HG02870 (cell line): Measurements from ENCODE around the gene AVL9.
"Not testable (repeated sequence)": the region's sequence is repeated elsewhere in the genome, so short reads cannot be mapped to it uniquely, and the experiment has no call there.

Experiments used
- ATAC-seq: cut with Tn5 transposase; IDR thresholded peaks from one replicate; pipeline ENCODE4 v1.9.1; 2021; ENCODE audit warnings: mild to moderate bottlenecking, moderate library complexity; ENCODE audit not compliant: unreplicated experiment

Gene AVL9

DNA sequence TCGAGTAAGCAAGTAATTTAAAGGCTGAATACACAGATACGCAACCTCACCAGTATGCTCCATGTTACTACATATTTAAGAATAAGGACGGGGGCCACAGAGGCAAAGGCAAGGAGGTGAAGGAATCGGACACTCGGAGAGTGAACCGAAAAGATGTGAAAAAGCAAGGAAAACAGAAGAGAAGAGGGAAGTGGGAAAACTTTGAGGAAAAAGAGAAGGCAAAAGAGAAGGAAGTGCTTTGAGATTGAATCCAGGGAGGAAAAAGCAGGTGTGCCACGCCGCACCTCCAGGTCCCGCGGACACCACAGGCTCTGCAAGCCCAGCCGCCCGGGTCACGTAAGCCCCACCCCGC lies 367 bp upstream of the AVL9 start:
- ATAC-seq = no peak

- no peak for ATAC-seq
Observed at GRCh38 chr7:32496052-32496813, 944 bp downstream of the AVL9 start.

GRCh38 chr7:32499755-32500154 lies 4.5 kb downstream of the AVL9 start:
- ATAC-seq = not testable (repeated sequence)

DNA sequence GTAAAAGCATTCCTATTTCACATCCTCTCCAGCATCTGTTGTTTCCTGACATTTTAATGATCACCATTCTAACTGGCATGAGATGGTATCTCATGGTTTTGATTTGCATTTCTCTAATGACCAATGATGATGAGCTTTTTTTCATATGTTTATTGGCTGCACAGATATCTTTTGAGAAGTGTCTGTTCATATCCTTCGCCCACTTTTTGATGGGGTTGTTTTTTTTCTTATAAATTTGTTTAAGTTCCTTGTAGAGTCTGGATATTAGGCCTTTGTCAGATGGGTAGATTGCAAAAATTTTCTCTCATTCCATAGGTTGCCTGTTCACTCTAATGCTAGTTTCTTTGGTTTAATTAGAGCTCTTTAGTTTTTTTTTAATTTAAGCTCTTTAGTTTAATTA lies 4.9 kb downstream of the AVL9 start:
- not testable (repeated sequence) for ATAC-seq

DNA sequence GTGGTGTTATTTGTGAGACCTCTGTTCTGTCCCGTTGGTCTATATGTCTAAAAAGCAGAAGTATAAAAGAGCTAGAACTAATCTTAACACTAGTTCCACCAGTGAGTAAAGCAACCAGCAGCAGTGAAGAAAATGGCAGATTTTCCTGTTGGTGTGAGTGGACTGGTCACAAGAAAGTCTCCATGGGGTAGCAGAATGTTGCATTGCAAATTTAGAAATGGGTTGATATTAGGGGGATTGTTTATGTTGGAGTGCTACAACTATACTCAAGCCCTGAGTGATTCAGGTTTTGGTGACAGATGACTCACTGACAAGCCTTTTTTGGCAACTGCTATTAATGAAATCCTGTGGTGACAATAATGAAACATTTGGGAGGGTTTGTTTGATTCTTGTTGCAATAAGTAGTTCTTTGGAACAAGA lies 5.6 kb downstream of the AVL9 start:
- ATAC-seq = peak; percentile 69

- ATAC-seq = no peak
Observed at GRCh38 chr7:32501522-32501921, 6.2 kb downstream of the AVL9 start.

GRCh38 chr7:32502728-32503127 lies 7.4 kb downstream of the AVL9 start:
- no peak for ATAC-seq

- peak; percentile 81 for ATAC-seq
Observed at GRCh38 chr7:32506266-32507054, 11.2 kb downstream of the AVL9 start.

DNA sequence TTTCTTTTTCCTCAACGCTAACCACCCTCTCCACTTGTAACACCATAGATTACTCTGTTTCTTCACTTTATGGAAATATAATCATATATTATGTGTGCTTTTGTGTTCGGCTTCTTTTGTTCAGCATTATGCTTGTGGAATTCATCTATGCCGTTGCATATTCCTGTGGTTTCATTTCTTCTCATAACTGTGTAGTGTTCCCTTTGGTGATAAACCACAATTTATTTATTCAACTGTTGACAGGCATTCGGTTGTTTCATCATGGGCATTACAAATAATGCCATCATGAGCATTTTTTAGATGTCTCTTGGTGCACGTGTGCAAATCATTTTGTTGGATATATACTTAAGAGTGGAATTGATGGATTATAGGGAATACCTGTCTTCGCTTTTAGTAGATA lies 12.1 kb downstream of the AVL9 start:
- no peak for ATAC-seq

- ATAC-seq = no peak
Observed at GRCh38 chr7:32511791-32512190, 16.5 kb downstream of the AVL9 start.

GRCh38 chr7:32513210-32513609 lies 17.9 kb downstream of the AVL9 start:
- no peak for ATAC-seq

DNA sequence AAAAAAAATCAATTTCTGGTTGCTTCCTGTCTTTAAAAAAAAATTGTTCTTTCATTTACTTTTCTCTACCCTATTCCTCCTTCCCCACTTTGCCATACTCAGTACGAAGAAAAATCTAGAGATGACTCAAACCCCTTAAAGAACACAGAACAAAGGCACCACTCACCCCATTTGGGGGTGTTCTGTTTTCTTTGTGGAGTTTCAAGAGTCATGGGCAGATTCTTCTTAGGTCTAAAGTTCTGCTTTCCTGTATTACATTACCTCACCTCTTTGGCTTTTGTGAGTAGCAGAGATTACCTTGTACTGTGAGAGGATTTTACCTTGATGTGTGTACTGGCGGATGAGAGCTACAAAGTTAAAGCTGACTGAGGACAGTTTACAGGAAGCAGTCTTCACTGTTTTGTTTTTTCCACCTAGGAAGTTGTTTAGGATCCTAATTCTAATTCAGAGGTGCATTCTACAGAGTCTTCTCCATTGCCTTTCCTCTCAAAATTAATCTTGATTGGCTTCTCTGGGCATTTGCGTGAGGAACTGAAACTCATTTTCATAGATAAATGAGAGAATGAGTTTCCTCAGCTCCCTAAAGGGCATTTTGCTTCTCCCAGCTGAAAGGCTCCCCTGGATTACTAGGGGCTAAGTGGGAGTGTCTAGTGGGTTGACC lies 20.7 kb downstream of the AVL9 start:
- peak; percentile 91 for ATAC-seq

DNA sequence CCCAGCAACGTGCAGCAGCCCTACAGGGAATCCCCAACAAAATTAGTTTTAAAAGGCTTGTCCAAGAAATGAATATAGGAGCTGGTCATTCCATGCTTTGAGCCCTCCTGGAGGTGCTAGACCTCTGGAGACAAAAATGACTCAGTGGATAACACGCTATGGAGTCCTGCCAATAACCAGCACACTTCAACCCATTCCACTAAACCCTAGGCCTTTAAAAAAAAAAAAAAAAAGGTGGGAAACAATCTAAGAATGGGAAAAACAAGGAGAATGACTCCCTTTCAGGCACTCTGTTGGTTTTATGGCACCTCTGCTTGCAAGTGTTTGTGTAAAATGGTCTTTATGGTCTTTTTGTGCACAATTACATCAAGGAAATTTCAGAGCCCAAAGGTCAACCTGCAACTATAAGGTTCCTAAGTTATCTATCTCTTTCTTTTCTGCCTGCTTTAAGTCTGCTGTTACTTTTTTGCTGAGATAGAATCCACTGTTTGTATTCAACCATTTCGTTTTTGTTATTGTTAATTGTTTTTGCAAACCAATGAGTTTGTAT lies 21.3 kb downstream of the AVL9 start:
- ATAC-seq = no peak

DNA sequence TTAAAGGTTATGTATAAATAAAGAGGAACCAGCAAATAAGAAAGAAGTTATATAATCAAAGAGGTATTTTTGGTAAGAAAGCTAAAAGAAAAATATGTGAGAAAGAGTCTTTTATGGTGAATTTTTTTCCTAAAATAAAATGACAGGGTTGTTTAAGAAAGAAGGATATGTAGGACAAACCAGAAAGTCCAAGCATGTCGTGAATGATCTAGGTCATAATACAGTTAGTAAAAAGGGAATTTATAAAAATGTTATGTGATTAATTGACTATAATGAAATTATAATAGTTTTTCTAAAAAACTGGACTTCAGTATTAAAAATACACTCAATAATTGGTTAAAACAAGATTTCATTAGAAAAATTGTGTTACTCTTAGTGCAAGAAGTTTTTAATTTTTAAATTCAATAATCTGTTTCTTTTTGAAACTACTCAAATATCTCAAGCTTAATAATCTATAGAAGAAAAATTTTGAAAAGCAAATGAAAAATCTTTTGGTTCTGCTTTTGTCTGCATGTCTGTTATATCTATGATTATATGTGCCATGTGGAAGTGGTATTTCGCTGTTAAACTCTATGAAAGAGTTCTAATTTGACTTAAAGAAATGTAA lies 23.3 kb downstream of the AVL9 start:
- no peak for ATAC-seq

GRCh38 chr7:32519763-32520162 lies 24.5 kb downstream of the AVL9 start:
- no peak for ATAC-seq

DNA sequence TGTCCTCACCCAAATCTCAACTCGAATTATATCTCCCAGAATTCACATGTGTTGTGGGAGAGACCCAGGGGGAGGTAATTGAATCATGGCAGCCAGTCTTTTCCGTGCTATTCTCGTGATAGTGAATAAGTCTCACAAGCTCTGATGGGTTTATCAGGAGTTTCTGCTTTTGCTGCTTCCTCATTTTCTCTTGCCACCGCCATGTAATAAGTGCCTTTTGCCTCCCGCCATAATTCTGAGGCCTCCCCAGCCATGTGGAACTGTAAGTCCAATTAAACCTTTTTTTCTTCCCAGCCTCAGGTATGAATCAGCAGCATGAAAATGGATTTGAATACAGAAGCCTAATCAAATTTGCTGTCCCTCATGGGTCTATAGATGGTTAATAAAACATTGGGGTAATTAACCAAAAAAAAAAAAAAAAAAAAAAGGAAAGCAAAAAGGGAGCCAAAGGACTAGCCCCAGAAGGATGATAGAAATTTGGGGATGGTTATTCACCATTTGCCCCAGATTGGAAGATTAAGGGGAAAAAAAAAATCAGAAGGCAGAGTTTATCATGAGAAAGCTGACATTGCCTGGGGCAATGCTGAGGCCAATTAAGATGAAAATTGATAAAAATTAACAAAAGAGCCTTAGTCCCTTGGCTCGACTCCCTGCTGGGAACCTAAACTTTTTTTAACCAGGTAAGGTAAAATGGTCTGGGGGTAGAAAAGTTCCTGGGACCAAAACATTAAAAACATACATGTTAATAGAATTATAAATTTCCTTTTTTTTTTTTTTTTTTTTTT lies 27.6 kb downstream of the AVL9 start:
- ATAC-seq = no peak

- no peak for ATAC-seq
Observed at GRCh38 chr7:32524631-32525030, 29.3 kb downstream of the AVL9 start.

DNA sequence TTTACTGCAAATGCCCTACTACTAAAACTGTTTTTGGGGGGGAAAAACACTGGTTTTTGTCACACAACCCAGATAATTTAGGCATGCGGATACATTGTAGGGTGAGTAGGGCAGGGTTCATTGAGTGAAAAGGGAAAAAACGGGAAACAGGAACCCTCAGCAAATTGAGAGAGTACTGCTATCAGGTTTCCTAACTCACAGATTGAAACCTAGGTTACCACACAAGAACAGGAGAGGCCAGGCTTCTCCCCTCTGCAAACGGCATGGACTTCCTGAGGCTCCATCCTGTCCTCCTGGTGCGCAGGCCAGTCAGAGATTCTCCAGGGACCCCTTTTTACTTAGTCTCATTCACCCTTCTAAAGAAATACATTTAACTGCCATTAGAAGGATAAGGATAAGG lies 30.6 kb downstream of the AVL9 start:
- ATAC-seq = no peak

- ATAC-seq = no peak
Observed at GRCh38 chr7:32531402-32531801, 36.1 kb downstream of the AVL9 start.

GRCh38 chr7:32532086-32532485 lies 36.8 kb downstream of the AVL9 start:
- no peak for ATAC-seq
